PC-3 (cell line): ENCODE results near the gene CDC45. TPM values are rescaled to one million over a fixed set of nuclear protein-coding genes. Genes with fewer than 3 reads are reported as not detected.

ENCODE experiments used
- ATAC-seq: fragments of 200-7000 bp; cut with Tn5 transposase; 2 replicates; pipeline ENCODE4 v1.9.1; 2020; ENCODE audit warnings: mild to moderate bottlenecking, moderate library complexity
- BruUV-seq: library from RNA; stranded (reverse); fragments of 400-500 nt; replicated peaks from 2 replicates; lab custom pipeline; 2021; lab: Mats Ljungman, UMichigan
- CTCF ChIA-PET: fragments of 300-600 bp; sonication (Branson Sonifier 250); formaldehyde crosslinking; loops from one replicate; lab custom pipeline; 2022; ENCODE audit warnings: antibody characterized with exemption; lab: Charles Lee
- POLR2A ChIA-PET: fragments of 300-600 bp; sonication (Branson Sonifier 250); formaldehyde crosslinking; loops from one replicate; lab custom pipeline; 2022; ENCODE audit warnings: antibody characterized with exemption; ENCODE audit not compliant: unreplicated experiment; lab: Charles Lee
- DNase-seq: peaks from one replicate; pipeline ENCODE4 v3.0.0-alpha.2; 2015
- H2AFZ ChIP-seq: fragments of 300-600 bp; sonication (generic); 2 replicates; pipeline ENCODE4 v1.6.0; 2016; ENCODE audit warnings: antibody characterized with exemption, low read length
- H3F3A ChIP-seq: fragments of 300-600 bp; sonication (generic); one replicate; pipeline ENCODE4 v1.6.0; 2017; ENCODE audit warnings: antibody characterized with exemption, low read length, control low read depth, mild to moderate bottlenecking; ENCODE audit not compliant: unreplicated experiment
- H3K27ac ChIP-seq: fragments of 300-600 bp; sonication (generic); 2 replicates; pipeline ENCODE4 v1.5.1; 2016; ENCODE audit warnings: mild to moderate bottlenecking, low read length
- H3K27me3 ChIP-seq: fragments of 300-600 bp; sonication (generic); 2 replicates; pipeline ENCODE4 v1.6.1; 2016; ENCODE audit warnings: low read length, mixed read lengths
- H3K36me3 ChIP-seq: fragments of 300-600 bp; sonication (generic); 2 replicates; pipeline ENCODE4 v1.6.1; 2016; ENCODE audit warnings: low read depth, mixed run types, low read length, mixed read lengths
- H3K4me1 ChIP-seq: fragments of 300-600 bp; sonication (generic); 2 replicates; pipeline ENCODE4 v1.5.1; 2016; ENCODE audit warnings: low read length; ENCODE audit not compliant: insufficient read depth
- H3K4me2 ChIP-seq: fragments of 300-600 bp; sonication (generic); 2 replicates; pipeline ENCODE4 v1.6.0; 2016; ENCODE audit warnings: low read length
- H3K4me3 ChIP-seq: fragments of 300-600 bp; sonication (generic); 2 replicates; pipeline ENCODE4 v1.5.1; 2016; ENCODE audit warnings: mild to moderate bottlenecking, low read length, mixed read lengths
- H3K79me2 ChIP-seq: fragments of 300-600 bp; sonication (generic); 2 replicates; pipeline ENCODE4 v1.6.1; 2017; ENCODE audit warnings: low read length, mixed read lengths
- H3K9ac ChIP-seq: fragments of 300-600 bp; sonication (generic); 2 replicates; pipeline ENCODE4 v1.6.0; 2016; ENCODE audit warnings: mild to moderate bottlenecking, low read length
- H3K9me2 ChIP-seq: fragments of 300-600 bp; sonication (generic); replicated peaks from 2 replicates; pipeline ENCODE4 v1.6.1; 2016; ENCODE audit warnings: mixed run types, low read length, mixed read lengths
- H3K9me3 ChIP-seq: fragments of 300-600 bp; sonication (generic); 2 replicates; pipeline ENCODE4 v1.6.1; 2016; ENCODE audit warnings: low read length, mixed read lengths
- H4K20me1 ChIP-seq: fragments of 300-600 bp; sonication (generic); 2 replicates; pipeline ENCODE4 v1.6.1; 2016; ENCODE audit warnings: low read length, mixed read lengths
- CTCF ChIP-seq: fragments of 300-600 bp; sonication (generic); conservative IDR thresholded peaks from 2 replicates; pipeline ENCODE4 v1.5.1; 2017; ENCODE audit warnings: antibody characterized with exemption, low read depth, mild to moderate bottlenecking, low read length
- EZH2 ChIP-seq: fragments of 300-600 bp; sonication (generic); IDR thresholded peaks from one replicate; pipeline ENCODE4 v1.6.1; 2017; ENCODE audit warnings: antibody characterized with exemption, mild to moderate bottlenecking, low read length; ENCODE audit not compliant: unreplicated experiment
- EZH2phosphoT487 ChIP-seq: fragments of 300-600 bp; sonication (generic); IDR thresholded peaks from 2 replicates; pipeline ENCODE4 v1.6.1; 2018; ENCODE audit warnings: mild to moderate bottlenecking, antibody characterized with exemption, low read length, borderline replicate concordance
- intact Hi-C: fragments of 100-400 bp; cut with micrococcal nuclease; formaldehyde crosslinking; loops from 2 replicates; pipeline ENCODE4 v1.9.0; 2023
- total RNA-seq: library from RNA; depleted of rRNA; stranded (reverse); fragments of >200 nt; gene quantifications from 2 replicates; pipeline ENCODE4 v1.2.3, GENCODE V29; 2014

Gene CDC45
- total RNA-seq, 1 experiment from 2014 or later: 70.9 TPM

GRCh38 chr22:19461506-19461905, 18.2 kb upstream of the CDC45 start:
- ChIA-PET CTCF (no interaction called here), POLR2A (no interaction called here)
- intact Hi-C loops: no loop called here
- Histone ChIP-seq H3F3A (no peaks in the 10 kb centered on the region), H3K27ac (no peak overlapping the region), H2AFZ (no peak overlapping the region), H3K79me2 (no peaks in the 10 kb centered on the region), H3K9me3 (no peaks in the 10 kb centered on the region), H3K4me1 (no peaks in the 10 kb centered on the region), H3K4me2 (no peak overlapping the region), H3K9me2 (no peaks in the 10 kb centered on the region), H3K4me3 (no peak overlapping the region), H4K20me1 (no peaks in the 10 kb centered on the region), H3K27me3 (no peaks in the 10 kb centered on the region), H3K9ac (no peak overlapping the region), H3K36me3 (peaks cover 25% of the 10 kb centered on the region)
- ATAC-seq (no peak), DNase-seq (no peak)
- BruUV-seq: no TSS peak
- TF ChIP-seq EZH2 (no peak), CTCF (no peak), EZH2phosphoT487 (no peak)

GRCh38 chr22:19463008-19463407, 16.7 kb upstream of the CDC45 start:
- no peak overlapping the region for H2AFZ ChIP-seq
- no TSS peak for BruUV-seq
- H3K36me3 ChIP-seq: peaks cover 31% of the 10 kb centered on the region
- no peak overlapping the region for H3K4me3 ChIP-seq
- no peaks in the 10 kb centered on the region for H3K9me2 ChIP-seq
- no peak overlapping the region for H3K9ac ChIP-seq
- H3K27me3 ChIP-seq: no peaks in the 10 kb centered on the region
- no peak overlapping the region for H3K4me2 ChIP-seq
- ChIA-PET POLR2A (no interaction called here), CTCF (no interaction called here)
- intact Hi-C loops: no loop called here
- no peaks in the 10 kb centered on the region for H3K4me1 ChIP-seq
- no peaks in the 10 kb centered on the region for H4K20me1 ChIP-seq
- no peaks in the 10 kb centered on the region for H3K9me3 ChIP-seq
- no peak overlapping the region for H3K27ac ChIP-seq
- H3K79me2 ChIP-seq: no peaks in the 10 kb centered on the region
- no peak for TF ChIP-seq EZH2
- no peak for TF ChIP-seq EZH2phosphoT487
- TF ChIP-seq CTCF: no peak
- no peak for ATAC-seq
- no peaks in the 10 kb centered on the region for H3F3A ChIP-seq
- DNase-seq: no peak

GRCh38 chr22:19463491-19464469, 15.9 kb upstream of the CDC45 start:
- Histone ChIP-seq H3K79me2 (no peaks in the 10 kb centered on the region), H4K20me1 (no peaks in the 10 kb centered on the region), H3F3A (no peaks in the 10 kb centered on the region), H3K4me3 (no peak overlapping the region), H3K36me3 (peaks cover 38% of the 10 kb centered on the region), H2AFZ (no peak overlapping the region), H3K27ac (no peak overlapping the region), H3K4me1 (no peaks in the 10 kb centered on the region), H3K9ac (no peak overlapping the region), H3K27me3 (no peaks in the 10 kb centered on the region), H3K4me2 (no peak overlapping the region), H3K9me2 (no peaks in the 10 kb centered on the region), H3K9me3 (no peaks in the 10 kb centered on the region)
- ATAC-seq: no peak
- DNase-seq: no peak
- BruUV-seq: no TSS peak
- intact Hi-C loops: no loop called here
- POLR2A ChIA-PET: interaction anchor here (0.6 kb wide), 1 partner anchor 20 kb away, joined by 4 read pairs; no protein-coding TSS in a partner anchor
- CTCF ChIA-PET: no interaction called here
- TF ChIP-seq EZH2phosphoT487 (no peak), EZH2 (no peak), CTCF (no peak)
